OCI-LY1 (cell line): ENCODE measurements around the gene TP53BP2.

ENCODE experiments used
- H2AFZ ChIP-seq: fragments of 200-600 bp; sonication (generic), shearing (Covaris generic); 2 replicates; pipeline ENCODE4 v1.6.0; 2014; ENCODE audit warnings: antibody characterized with exemption, mild to moderate bottlenecking, low read length
- H3F3A ChIP-seq: fragments of 200-600 bp; sonication (generic), shearing (Covaris generic); 2 replicates; pipeline ENCODE4 v1.6.0; 2014; ENCODE audit warnings: mild to moderate bottlenecking, antibody characterized with exemption, low read length, moderate library complexity; ENCODE audit not compliant: insufficient read depth
- H3K27ac ChIP-seq: fragments of 200-600 bp; sonication (generic); 2 replicates; pipeline ENCODE4 v1.5.1; 2014; ENCODE audit warnings: low read length, mixed run types, mild to moderate bottlenecking, low read depth; ENCODE audit not compliant: poor library complexity, severe bottlenecking
- H3K27me3 ChIP-seq: fragments of 200-600 bp; sonication (generic); 2 replicates; pipeline ENCODE4 v1.6.0; 2014; ENCODE audit warnings: antibody characterized with exemption, mild to moderate bottlenecking, low read length, moderate library complexity; ENCODE audit not compliant: insufficient read depth
- H3K36me3 ChIP-seq: fragments of 200-600 bp; sonication (generic); 2 replicates; pipeline ENCODE4 v1.6.1; 2014; ENCODE audit warnings: mild to moderate bottlenecking, antibody characterized with exemption, low read length, moderate library complexity, mixed read lengths; ENCODE audit not compliant: insufficient read depth
- H3K4me1 ChIP-seq: fragments of 200-600 bp; sonication (generic); 2 replicates; pipeline ENCODE4 v1.5.1; 2014; ENCODE audit warnings: mild to moderate bottlenecking, low read length, moderate library complexity; ENCODE audit not compliant: insufficient read depth, severe bottlenecking
- H3K4me2 ChIP-seq: fragments of 200-600 bp; sonication (generic), shearing (Covaris generic); 2 replicates; pipeline ENCODE4 v1.6.1; 2014; ENCODE audit warnings: low read length
- H3K4me3 ChIP-seq: fragments of 200-600 bp; sonication (generic); 2 replicates; pipeline ENCODE4 v1.5.1; 2014; ENCODE audit warnings: low read length, low read depth, mild to moderate bottlenecking, mixed read lengths; ENCODE audit not compliant: poor library complexity, severe bottlenecking
- H3K79me2 ChIP-seq: fragments of 200-600 bp; shearing (Covaris generic); 2 replicates; pipeline ENCODE4 v1.6.1; 2016; ENCODE audit warnings: mixed run types, low read length, mixed read lengths; ENCODE audit not compliant: insufficient read depth
- H3K9ac ChIP-seq: fragments of 200-600 bp; sonication (generic), shearing (Covaris generic); 2 replicates; pipeline ENCODE4 v1.6.1; 2014; ENCODE audit warnings: mild to moderate bottlenecking, low read length, mixed read lengths
- H3K9me2 ChIP-seq: fragments of 200-600 bp; sonication (generic), shearing (Covaris generic); 2 replicates; pipeline ENCODE4 v1.6.1; 2014; ENCODE audit warnings: low read depth, mild to moderate bottlenecking, low read length, mixed read lengths
- H3K9me3 ChIP-seq: fragments of 200-600 bp; shearing (Covaris generic); 2 replicates; pipeline ENCODE4 v1.6.1; 2014; ENCODE audit warnings: low read length, mixed read lengths
- H4K20me1 ChIP-seq: fragments of 200-600 bp; sonication (generic), shearing (Covaris generic); 2 replicates; pipeline ENCODE4 v1.6.0; 2016; ENCODE audit warnings: mild to moderate bottlenecking, low read length; ENCODE audit not compliant: insufficient read depth
- CTCF ChIP-seq: fragments of 200-600 bp; sonication (generic), shearing (Covaris generic); IDR thresholded peaks from 2 replicates; pipeline ENCODE4 v1.5.1; 2017; ENCODE audit warnings: mild to moderate bottlenecking, antibody characterized with exemption, low read length, moderate library complexity, mixed read lengths
- EZH2 ChIP-seq: fragments of 200-600 bp; sonication (generic), shearing (Covaris generic); IDR thresholded peaks from 2 replicates; pipeline ENCODE4 v1.8.0; 2017; ENCODE audit warnings: borderline replicate concordance, mixed run types, mild to moderate bottlenecking, antibody characterized with exemption, low read length, moderate library complexity, mixed read lengths

TP53BP2 gene

GRCh38 chr1:223785808-223786207 is 59.9 kb downstream of the TP53BP2 start:
- Histone ChIP-seq H4K20me1 (no peaks in the 10 kb centered on the region), H3K4me1 (no peaks in the 10 kb centered on the region), H3K9me2 (no peaks in the 10 kb centered on the region), H3K27me3 (no peaks in the 10 kb centered on the region), H3K79me2 (no peaks in the 10 kb centered on the region), H3K4me2 (no peak overlapping the region), H3K27ac (no peak overlapping the region), H3K4me3 (no peak overlapping the region), H2AFZ (no peak overlapping the region), H3K9me3 (no peaks in the 10 kb centered on the region), H3K36me3 (peaks cover 4% of the 10 kb centered on the region), H3F3A (no peaks in the 10 kb centered on the region), H3K9ac (no peak overlapping the region)
- TF ChIP-seq CTCF, result no peak
- no peak for TF ChIP-seq EZH2

- Histone ChIP-seq H3K4me2 (no peak overlapping the region), H3K9me3 (no peaks in the 10 kb centered on the region), H3K9me2 (no peaks in the 10 kb centered on the region), H3K27ac (no peak overlapping the region), H3K36me3 (peaks cover 10% of the 10 kb centered on the region), H3F3A (no peaks in the 10 kb centered on the region), H3K9ac (no peak overlapping the region), H3K4me1 (no peaks in the 10 kb centered on the region), H3K4me3 (no peak overlapping the region), H4K20me1 (no peaks in the 10 kb centered on the region), H2AFZ (no peak overlapping the region), H3K27me3 (no peaks in the 10 kb centered on the region), H3K79me2 (no peaks in the 10 kb centered on the region)
- TF ChIP-seq CTCF, result no peak
- no peak for TF ChIP-seq EZH2
These were observed 61.2 kb downstream of the TP53BP2 start for GRCh38 chr1:223784541-223784940.

- Histone ChIP-seq H3K9me2 (no peaks in the 10 kb centered on the region), H3K9ac (no peak overlapping the region), H3K27ac (no peak overlapping the region), H3K4me3 (no peak overlapping the region), H3K36me3 (peaks cover 7% of the 10 kb centered on the region), H3K4me2 (no peak overlapping the region), H3K79me2 (no peaks in the 10 kb centered on the region), H2AFZ (no peak overlapping the region), H3F3A (no peaks in the 10 kb centered on the region), H3K9me3 (no peaks in the 10 kb centered on the region), H4K20me1 (no peaks in the 10 kb centered on the region), H3K4me1 (no peaks in the 10 kb centered on the region), H3K27me3 (no peaks in the 10 kb centered on the region)
- no peak for TF ChIP-seq CTCF
- TF ChIP-seq EZH2, result no peak
These were observed 62.1 kb downstream of the TP53BP2 start for GRCh38 chr1:223783676-223784075.
